ENCODE results near the gene RASA4B.

The RASA4B gene

DNA sequence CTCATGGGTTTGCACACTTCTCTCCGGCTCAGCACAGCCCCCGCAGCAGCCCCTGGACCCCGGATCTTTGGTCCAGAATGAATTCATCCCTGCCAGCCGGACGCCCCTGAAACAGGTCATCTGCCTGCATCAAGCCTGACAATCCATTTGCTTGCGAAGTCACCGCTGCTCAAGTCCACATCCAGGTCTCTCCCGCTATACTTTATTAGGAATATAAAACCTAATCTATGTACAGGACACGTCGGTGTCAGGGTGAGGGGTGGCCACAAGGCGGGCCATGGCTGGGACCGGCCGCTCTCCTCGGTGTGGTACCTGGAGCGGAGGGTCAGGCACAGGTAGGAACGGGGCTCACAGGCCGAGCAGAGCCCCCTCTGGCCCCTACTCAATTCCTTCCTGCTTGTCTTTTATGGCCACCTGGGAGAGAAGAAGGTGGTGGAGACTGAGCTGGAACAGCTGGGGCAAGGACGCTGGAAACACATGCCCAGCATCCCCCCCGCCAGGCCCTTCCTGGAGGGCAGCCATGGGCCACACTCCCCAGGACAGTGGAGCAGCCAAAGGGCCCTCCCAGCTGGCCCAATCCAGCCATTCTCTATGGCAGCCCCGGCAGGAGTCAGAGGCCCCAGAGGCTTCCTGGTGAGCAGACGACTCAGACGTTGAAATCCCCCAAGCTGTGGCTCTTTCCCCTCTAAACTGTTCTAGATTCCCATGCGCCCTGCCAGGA, 44.1 kb downstream of the RASA4B start:
- Histone ChIP-seq H3K36me3 (ENCODE audit: low read depth) (peaks cover 19% of the 10 kb centered on the region), H3K9me3 (ENCODE audit: severe bottlenecking) (no peaks in the 10 kb centered on the region), H3K27ac (ENCODE audit: poor library complexity, severe bottlenecking) (no peak overlapping the region), H3K4me3 (ENCODE audit: severe bottlenecking) (no peak overlapping the region), H3K27me3 (ENCODE audit: insufficient read depth, poor library complexity, severe bottlenecking) (no peaks in the 10 kb centered on the region), H3K4me1 (ENCODE audit: insufficient read depth, poor library complexity, severe bottlenecking) (no peaks in the 10 kb centered on the region)
- TF ChIP-seq CTCF (IDR thresholded peaks at IDR 0.05; ENCODE audit: poor library complexity, severe bottlenecking): no peak
- DNase-seq (ENCODE audit: low spot score) (peak; percentile 53), ATAC-seq (ENCODE audit: low read depth) (no peak)

DNA sequence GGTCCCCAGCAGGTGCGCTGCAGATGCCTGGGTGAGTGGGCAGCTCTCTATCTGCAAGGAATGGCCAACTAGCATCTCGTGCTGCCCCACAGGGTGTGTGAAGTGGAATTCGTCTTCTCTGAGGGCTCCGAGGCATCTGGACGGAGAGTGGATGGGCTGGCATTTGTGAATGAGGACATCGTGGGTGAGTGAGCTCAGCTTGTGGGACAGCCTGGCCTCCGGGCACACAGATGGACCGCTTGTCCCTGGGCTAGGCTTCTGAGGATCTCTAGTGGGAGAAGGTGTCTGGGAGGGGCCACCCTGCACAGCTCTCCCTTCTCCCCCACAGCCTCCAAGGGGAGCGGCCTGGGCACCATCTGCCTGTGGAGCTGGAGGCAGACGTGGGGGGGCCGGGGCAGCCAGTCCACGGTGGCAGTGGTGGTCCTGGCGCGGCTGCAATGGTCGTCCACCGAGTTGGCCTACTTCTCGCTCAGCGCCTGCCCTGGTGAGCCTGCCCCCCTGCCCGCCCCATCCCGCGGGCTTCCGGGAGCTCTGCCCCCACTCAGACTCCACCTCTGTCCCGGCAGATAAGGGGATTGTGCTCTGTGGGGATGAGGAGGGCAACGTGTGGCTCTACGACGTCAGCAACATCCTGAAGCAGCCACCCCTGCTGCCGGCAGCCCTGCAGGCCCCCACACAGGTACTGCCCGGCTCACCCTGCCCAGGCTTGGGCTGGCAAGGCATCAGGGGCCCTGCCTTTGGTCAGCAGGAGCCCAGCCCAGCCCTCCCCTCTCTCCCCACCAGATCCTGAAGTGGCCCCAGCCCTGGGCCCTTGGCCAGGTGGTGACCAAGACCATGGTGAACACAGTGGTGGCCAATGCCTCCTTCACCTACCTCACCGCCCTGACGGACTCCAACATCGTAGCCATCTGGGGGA, 45.2 kb downstream of the RASA4B start:
- H3K27me3 ChIP-seq (ENCODE audit: insufficient read depth, poor library complexity, severe bottlenecking): no peaks in the 10 kb centered on the region
- ATAC-seq (ENCODE audit: low read depth): peak; percentile 5; the same call in 1 of the 3 replicates
- peak; percentile 59 for DNase-seq (ENCODE audit: low spot score)
- no peak for TF ChIP-seq CTCF (IDR thresholded peaks at IDR 0.05; ENCODE audit: poor library complexity, severe bottlenecking)
- no peak overlapping the region for H3K27ac ChIP-seq (ENCODE audit: poor library complexity, severe bottlenecking)
- peaks cover 19% of the 10 kb centered on the region for H3K36me3 ChIP-seq (ENCODE audit: low read depth)
- no peaks in the 10 kb centered on the region for H3K9me3 ChIP-seq (ENCODE audit: severe bottlenecking)
- no peaks in the 10 kb centered on the region for H3K4me1 ChIP-seq (ENCODE audit: insufficient read depth, poor library complexity, severe bottlenecking)
- no peak overlapping the region for H3K4me3 ChIP-seq (ENCODE audit: severe bottlenecking)

DNA sequence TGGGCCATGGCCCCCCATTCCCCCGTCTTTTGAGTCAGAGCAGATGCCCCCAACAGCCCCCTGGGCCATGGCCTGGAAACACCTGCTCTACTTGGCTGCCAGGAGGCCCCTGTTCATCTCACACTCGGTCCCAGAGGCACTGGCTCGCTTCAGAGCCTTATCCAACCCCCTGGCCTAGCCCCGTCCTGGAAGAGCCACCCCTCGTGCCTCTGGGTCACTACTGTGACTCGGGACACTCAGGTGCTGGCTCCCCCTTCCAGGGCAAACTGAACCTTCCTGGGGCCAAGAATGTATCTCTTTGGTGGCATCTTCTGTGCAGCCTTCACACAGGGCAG, 45.8 kb downstream of the RASA4B start:
- ATAC-seq (ENCODE audit: low read depth): no peak
- Histone ChIP-seq H3K27ac (ENCODE audit: poor library complexity, severe bottlenecking) (no peak overlapping the region), H3K9me3 (ENCODE audit: severe bottlenecking) (no peaks in the 10 kb centered on the region), H3K4me1 (ENCODE audit: insufficient read depth, poor library complexity, severe bottlenecking) (no peaks in the 10 kb centered on the region), H3K36me3 (ENCODE audit: low read depth) (peaks cover 19% of the 10 kb centered on the region), H3K27me3 (ENCODE audit: insufficient read depth, poor library complexity, severe bottlenecking) (no peaks in the 10 kb centered on the region), H3K4me3 (ENCODE audit: severe bottlenecking) (no peak overlapping the region)
- TF ChIP-seq CTCF (IDR thresholded peaks at IDR 0.05; ENCODE audit: poor library complexity, severe bottlenecking): no peak
- no peak for DNase-seq (ENCODE audit: low spot score)

GRCh38 chr7:102469972-102470825, 47.4 kb downstream of the RASA4B start:
- DNase-seq (ENCODE audit: low spot score) (peak; percentile 57), ATAC-seq (ENCODE audit: low read depth) (no peak)
- TF ChIP-seq CTCF (IDR thresholded peaks at IDR 0.05; ENCODE audit: poor library complexity, severe bottlenecking): no peak
- Histone ChIP-seq H3K9me3 (ENCODE audit: severe bottlenecking) (no peaks in the 10 kb centered on the region), H3K4me3 (ENCODE audit: severe bottlenecking) (no peak overlapping the region), H3K27ac (ENCODE audit: poor library complexity, severe bottlenecking) (no peak overlapping the region), H3K4me1 (ENCODE audit: insufficient read depth, poor library complexity, severe bottlenecking) (no peaks in the 10 kb centered on the region), H3K27me3 (ENCODE audit: insufficient read depth, poor library complexity, severe bottlenecking) (no peaks in the 10 kb centered on the region), H3K36me3 (ENCODE audit: low read depth) (peaks cover 25% of the 10 kb centered on the region)
